HG03095 (cell line): ENCODE data around the gene GAB2.
A peak's percentile ranks its signal among the peaks of the same experiment; 100 is the strongest.
"Not testable (repeated sequence)": the region's sequence is repeated elsewhere in the genome, so short reads cannot be mapped to it uniquely, and the experiment has no call there.

Experiments
- ATAC-seq: cut with Tn5 transposase; IDR thresholded peaks from one replicate; pipeline ENCODE4 v1.9.1; 2021; ENCODE audit warnings: moderate library complexity; ENCODE audit not compliant: unreplicated experiment

GAB2 gene

DNA sequence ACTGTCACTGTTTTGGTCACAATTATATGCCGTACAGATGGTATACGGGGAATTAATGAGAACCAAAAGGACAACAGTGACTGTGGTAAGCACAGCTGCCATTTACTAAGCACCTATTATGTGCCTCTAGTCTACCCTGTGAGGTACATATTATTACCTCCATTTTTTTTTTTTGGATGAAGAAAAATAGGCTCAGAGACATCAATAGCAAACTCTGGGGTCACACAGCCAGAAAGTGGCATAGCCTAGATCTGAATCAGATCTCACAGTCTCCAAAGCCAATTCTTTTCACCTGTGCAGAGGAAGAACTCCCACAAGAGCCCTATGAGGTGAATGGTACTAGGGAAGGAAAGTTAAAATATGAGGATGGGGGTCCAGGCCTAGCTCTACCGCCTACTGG lies 160.0 kb downstream of the GAB2 start:
- ATAC-seq = no peak

GRCh38 chr11:78256962-78257361 lies 160.7 kb downstream of the GAB2 start:
- no peak for ATAC-seq

DNA sequence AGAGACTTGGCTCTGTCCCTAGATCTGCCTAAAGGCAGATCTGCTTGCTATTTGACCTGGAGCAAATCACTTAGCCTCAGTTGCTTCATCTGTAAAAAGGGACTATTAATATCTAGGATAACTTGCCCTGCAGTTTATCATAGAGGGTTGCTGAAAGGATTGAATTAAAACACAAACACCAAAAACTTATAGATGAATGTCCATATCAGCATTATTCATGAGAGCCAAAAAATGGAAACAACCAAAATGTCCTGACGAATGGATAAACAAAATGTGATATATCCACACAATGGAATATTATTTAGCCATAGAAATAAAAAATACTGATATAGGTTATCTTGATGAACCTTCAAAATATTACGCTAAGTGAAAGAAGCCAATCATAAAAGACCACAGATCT lies 161.7 kb downstream of the GAB2 start:
- no peak for ATAC-seq

GRCh38 chr11:78254268-78254667 lies 163.4 kb downstream of the GAB2 start:
- ATAC-seq = no peak

DNA sequence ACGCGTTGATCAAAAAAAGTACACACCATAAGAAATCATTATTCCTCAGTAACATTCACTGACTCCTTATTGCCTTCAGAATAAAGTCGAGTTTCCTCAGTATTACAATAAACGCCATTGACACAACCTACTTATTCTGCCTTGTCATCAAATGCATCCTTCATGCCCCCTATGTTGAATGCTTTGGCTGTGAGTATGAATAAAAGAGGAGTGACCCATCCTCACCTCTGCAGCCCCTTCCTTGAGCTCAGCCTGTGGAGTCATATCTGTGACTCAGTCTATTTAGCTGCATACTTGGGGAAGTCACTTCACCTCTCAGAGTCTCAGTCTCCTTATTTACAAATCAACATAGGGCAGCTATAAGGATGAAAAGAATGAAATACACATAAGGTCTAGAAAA lies 163.8 kb downstream of the GAB2 start:
- ATAC-seq = no peak

- ATAC-seq = no peak
These were observed 166.4 kb downstream of the GAB2 start for GRCh38 chr11:78251083-78251775.

DNA sequence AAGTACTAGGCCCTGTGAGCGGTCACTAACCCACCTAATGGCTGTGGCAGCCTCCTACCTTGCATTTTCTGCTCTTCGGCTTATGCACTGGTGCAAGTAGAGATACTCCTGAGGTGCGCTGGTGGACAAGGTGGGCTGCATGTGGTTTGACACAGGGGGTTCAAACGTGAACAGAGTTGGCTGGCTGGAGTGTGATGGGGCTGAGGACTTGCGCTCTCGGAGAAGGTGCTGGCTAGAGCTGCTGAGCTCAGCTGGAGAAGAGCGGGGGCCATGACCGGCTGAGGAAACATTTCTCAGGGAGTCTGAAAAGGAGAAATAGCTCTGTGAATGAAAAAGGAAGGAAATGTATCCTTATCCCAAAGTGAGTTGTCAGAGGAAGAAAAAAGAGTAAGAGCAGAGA lies 167.5 kb downstream of the GAB2 start:
- ATAC-seq = no peak

DNA sequence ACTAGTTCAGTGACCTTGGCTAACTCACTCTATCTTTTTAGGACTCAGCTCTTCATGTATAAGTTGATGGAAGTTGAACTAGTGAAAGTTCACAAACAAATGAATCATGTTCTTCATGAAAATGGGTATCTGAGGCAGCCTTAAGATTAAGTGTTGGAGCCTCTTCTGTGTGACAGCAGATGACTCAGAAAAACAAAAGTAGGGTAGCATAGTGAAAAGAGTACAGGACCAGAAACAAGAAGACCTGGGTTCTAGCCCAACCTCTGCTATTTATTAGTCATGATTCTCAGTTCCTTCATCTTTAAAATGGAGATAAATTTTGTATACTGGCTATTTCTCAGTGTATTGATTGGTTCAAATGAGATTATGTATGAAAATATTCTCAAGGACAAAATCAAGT lies 168.7 kb downstream of the GAB2 start:
- ATAC-seq = no peak

DNA sequence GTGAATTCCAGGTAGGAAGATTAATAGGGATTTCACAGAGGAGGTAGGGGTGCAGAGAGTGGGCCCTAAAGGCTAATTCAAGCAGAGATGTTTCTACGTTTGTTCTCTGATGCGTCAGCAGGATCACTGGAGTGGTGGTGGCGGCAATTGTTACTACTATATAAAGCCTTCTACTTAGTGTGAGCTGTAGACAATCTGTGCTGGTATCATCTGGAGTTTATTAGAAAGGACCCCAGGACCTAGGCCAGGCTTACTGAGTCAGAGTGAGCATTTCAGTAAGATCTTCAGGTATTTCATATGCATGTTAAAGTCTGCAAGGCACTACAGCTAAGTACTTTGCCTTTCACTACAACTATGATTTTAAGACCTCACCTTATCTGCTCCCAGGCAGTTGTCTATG lies 169.4 kb downstream of the GAB2 start:
- ATAC-seq = no peak

DNA sequence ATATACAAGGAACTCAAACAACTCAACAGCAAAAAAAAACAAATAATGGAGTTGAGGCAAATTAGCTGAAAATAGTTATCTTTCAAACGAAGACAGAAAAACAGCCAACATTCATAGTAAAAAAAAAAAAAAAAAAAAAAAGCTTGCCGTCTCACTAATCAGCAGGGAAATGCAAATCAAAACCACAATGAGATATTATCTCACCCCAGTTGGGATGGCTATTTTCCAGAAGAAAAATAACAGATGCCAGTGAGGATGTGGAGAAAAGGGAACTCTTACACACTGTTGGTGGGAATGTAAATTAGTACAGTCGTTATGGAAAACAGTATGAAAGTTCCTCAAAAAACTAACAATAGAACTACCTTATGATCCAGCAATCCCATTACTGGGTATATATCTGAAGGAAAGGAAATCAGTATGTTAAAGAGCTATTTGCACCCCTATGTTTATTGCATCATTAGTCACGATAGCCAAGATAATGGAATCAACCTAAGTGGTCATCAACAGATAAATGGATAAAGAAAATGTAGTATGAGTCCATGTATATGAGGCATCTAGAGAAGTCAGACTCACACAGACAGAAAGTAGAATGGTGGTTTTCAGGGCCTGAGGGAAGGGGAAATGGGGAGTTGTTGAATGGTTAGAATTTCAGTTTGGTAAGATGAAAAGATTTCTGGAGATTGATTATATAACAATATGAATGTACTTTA lies 172.9 kb downstream of the GAB2 start:
- no peak for ATAC-seq

GRCh38 chr11:78244080-78244479 lies 173.5 kb downstream of the GAB2 start:
- ATAC-seq = no peak

GRCh38 chr11:78241475-78241874 lies 176.1 kb downstream of the GAB2 start:
- no peak for ATAC-seq

DNA sequence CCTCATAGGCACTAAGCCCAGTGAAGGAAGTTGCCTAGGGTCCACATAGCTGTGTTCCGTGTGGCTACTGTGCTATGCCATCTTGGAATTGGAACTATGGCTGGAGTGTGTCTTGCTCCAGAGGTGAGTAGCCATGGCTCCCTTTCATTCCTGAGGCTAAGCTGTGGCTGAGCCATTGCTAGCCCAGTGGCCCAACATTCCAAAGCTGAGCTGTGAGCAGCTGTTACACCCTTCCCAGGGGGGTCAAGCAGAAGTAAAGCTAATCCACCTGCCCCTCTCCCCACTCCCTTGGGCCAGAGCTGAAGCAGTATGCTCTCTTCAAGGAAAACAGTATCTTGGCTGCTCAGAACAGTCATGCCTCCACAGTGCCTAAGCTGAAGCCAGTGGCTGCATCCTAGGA lies 177.8 kb downstream of the GAB2 start:
- no peak for ATAC-seq

GRCh38 chr11:78237293-78238046 lies 180.2 kb downstream of the GAB2 start:
- no peak for ATAC-seq

DNA sequence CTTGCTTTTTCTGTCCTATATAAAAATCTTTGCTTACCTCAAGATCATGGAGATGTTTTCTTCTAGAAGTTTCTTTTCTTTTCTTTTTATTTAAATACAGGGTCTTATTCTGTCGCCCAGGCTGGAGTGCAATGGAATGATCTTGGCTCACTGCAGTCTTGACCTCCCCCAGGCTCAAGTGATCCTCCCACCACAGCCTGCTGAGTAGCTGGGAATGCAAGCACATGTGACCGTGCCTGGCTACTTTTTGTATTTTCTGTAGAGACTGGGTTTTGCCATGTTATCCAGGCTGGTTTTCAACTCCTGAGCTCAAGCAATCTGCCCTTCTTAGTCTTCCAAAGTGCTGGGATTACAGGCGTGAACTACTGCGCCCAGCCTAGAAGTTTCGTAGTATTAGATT lies 183.6 kb downstream of the GAB2 start:
- ATAC-seq = no peak

- not testable (repeated sequence) for ATAC-seq
These were observed 184.6 kb downstream of the GAB2 start for GRCh38 chr11:78233046-78233445.

GRCh38 chr11:78231962-78232501 lies 185.6 kb downstream of the GAB2 start:
- ATAC-seq = no peak

GRCh38 chr11:78230161-78230877 lies 187.3 kb downstream of the GAB2 start:
- no peak for ATAC-seq

DNA sequence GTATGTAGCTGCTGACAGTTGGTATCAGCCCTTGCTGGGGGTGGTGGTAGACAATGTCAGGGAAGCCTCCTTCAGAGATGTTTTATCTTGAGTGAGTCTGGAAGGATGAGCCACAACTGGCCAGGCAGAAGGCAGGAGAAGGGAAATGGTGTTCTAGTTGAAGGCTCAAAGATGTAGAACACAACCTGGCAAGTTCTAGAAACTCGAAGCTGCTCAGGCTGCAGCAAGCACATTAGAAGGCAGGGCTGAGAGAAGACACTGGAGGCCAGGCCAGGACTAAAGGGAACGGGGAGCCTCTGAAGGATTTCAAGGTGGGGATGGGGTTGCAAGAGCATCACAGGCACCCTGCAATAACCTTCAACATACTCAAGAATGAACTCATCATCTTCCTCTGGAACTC lies 188.5 kb downstream of the GAB2 start:
- no peak for ATAC-seq

DNA sequence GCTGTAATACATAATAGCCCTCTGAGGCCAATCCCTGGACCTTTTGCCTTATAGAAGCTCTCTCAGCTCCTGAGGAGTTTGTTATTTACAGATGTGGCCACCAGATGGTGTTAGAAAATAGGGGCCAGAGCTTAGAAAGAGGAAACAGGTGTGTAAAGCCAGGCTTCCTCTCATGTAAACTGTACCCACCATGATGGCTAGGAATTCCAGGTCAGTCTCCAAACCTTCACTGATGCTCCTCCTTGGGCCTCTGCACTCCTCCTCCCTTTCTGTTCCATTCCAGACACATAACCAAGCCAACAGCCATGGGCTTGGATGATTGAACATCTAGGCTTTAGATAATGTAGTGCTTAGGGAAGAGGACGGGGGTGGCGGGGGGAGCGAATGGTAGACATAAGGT lies 189.2 kb downstream of the GAB2 start:
- ATAC-seq = peak; percentile 46

GRCh38 chr11:78227921-78228320 lies 189.7 kb downstream of the GAB2 start:
- peak; percentile 41 for ATAC-seq
